DND-41 (cell line): ENCODE measurements around the gene LYPD6B.

Experiments used
- ATAC-seq: fragments of 200-7000 bp; cut with Tn5 transposase; 3 replicates; pipeline ENCODE4 v1.9.1; 2021; ENCODE audit warnings: low read depth; ENCODE audit not compliant: insufficient read depth
- DNase-seq: peaks from one replicate; pipeline ENCODE4 v3.0.0-alpha.2; 2020
- H2AFZ ChIP-seq: 2 replicates; pipeline ENCODE4 v1.6.0; 2012; ENCODE audit warnings: low read depth, low read length
- H3K27ac ChIP-seq: 2 replicates; pipeline ENCODE4 v1.5.1; 2012; ENCODE audit warnings: low read length, inconsistent platforms
- H3K27me3 ChIP-seq: fragments of 200-600 bp; sonication (generic); 2 replicates; pipeline ENCODE4 v1.6.0; 2012; ENCODE audit warnings: low read length, mild to moderate bottlenecking, inconsistent platforms; ENCODE audit not compliant: insufficient read depth, poor library complexity
- H3K36me3 ChIP-seq: 2 replicates; pipeline ENCODE4 v1.5.1; 2012; ENCODE audit warnings: low read length, inconsistent platforms; ENCODE audit not compliant: insufficient read depth
- H3K4me1 ChIP-seq: 2 replicates; pipeline ENCODE4 v1.5.1; 2012; ENCODE audit warnings: mild to moderate bottlenecking, low read length; ENCODE audit not compliant: insufficient read depth
- H3K4me2 ChIP-seq: 2 replicates; pipeline ENCODE4 v1.6.0; 2012; ENCODE audit warnings: mild to moderate bottlenecking, moderate library complexity, low read length, inconsistent platforms; ENCODE audit not compliant: insufficient read depth
- H3K4me3 ChIP-seq, 2 experiments: fragments of 200-600 bp in 1 of 2; shearing (Covaris generic) in 1 of 2; 2 replicates each; pipeline ENCODE4 v1.5.1; 2012 to 2016; ENCODE audit warnings: inconsistent platforms in 2 of 2, low read length in 2 of 2, mild to moderate bottlenecking in 2 of 2, low read depth in 1 of 2, moderate library complexity in 1 of 2
- H3K79me2 ChIP-seq: 2 replicates; pipeline ENCODE4 v1.6.0; 2012; ENCODE audit warnings: low read length, inconsistent platforms; ENCODE audit not compliant: insufficient read depth
- H3K9ac ChIP-seq: 2 replicates; pipeline ENCODE4 v1.6.0; 2012; ENCODE audit warnings: low read depth, mild to moderate bottlenecking, inconsistent platforms, low read length, moderate library complexity
- H3K9me3 ChIP-seq: 2 replicates; pipeline ENCODE4 v1.5.1; 2012; ENCODE audit warnings: low read length, moderate library complexity, mild to moderate bottlenecking, inconsistent platforms; ENCODE audit not compliant: insufficient read depth, severe bottlenecking
- H4K20me1 ChIP-seq: 2 replicates; pipeline ENCODE4 v1.6.0; 2012; ENCODE audit warnings: low read length; ENCODE audit not compliant: insufficient read depth
- CTCF ChIP-seq: IDR thresholded peaks from 2 replicates; pipeline ENCODE4 v1.5.1; 2012; ENCODE audit warnings: borderline replicate concordance, low read length, moderate library complexity, mild to moderate bottlenecking; ENCODE audit not compliant: poor library complexity, severe bottlenecking; ENCODE audit errors: extremely low read depth
- EZH2 ChIP-seq: IDR thresholded peaks from 3 replicates; pipeline ENCODE4 v1.6.1; 2012; ENCODE audit warnings: borderline replicate concordance, low read depth, mild to moderate bottlenecking, moderate library complexity, low read length, inconsistent platforms; ENCODE audit not compliant: severe bottlenecking

Gene LYPD6B

GRCh38 chr2:149058936-149059335 lies 20.4 kb downstream of the LYPD6B start:
- no peak overlapping the region for H3K9ac ChIP-seq
- H3K27ac ChIP-seq, result no peak overlapping the region
- no peaks in the 10 kb centered on the region for H3K36me3 ChIP-seq
- no peak overlapping the region for H2AFZ ChIP-seq
- H3K4me2 ChIP-seq, result no peak overlapping the region
- no peak for DNase-seq
- H3K9me3 ChIP-seq, result no peaks in the 10 kb centered on the region
- H3K4me3 ChIP-seq, result no peak overlapping the region
- no peaks in the 10 kb centered on the region for H4K20me1 ChIP-seq
- TF ChIP-seq CTCF, result no peak
- no peak for TF ChIP-seq EZH2
- no peaks in the 10 kb centered on the region for H3K79me2 ChIP-seq
- peaks cover 3% of the 10 kb centered on the region for H3K27me3 ChIP-seq
- ATAC-seq, result no peak
- H3K4me1 ChIP-seq, result no peaks in the 10 kb centered on the region

GRCh38 chr2:149059822-149060221 lies 21.3 kb downstream of the LYPD6B start:
- H3K27ac ChIP-seq, result no peak overlapping the region
- H2AFZ ChIP-seq, result no peak overlapping the region
- H3K4me1 ChIP-seq, result no peaks in the 10 kb centered on the region
- H3K9ac ChIP-seq, result no peak overlapping the region
- no peak overlapping the region for H3K4me3 ChIP-seq
- DNase-seq (no peak), ATAC-seq (no peak)
- no peaks in the 10 kb centered on the region for H3K79me2 ChIP-seq
- H3K27me3 ChIP-seq, result peaks cover 3% of the 10 kb centered on the region
- H4K20me1 ChIP-seq, result no peaks in the 10 kb centered on the region
- TF ChIP-seq EZH2 (no peak), CTCF (no peak)
- no peaks in the 10 kb centered on the region for H3K9me3 ChIP-seq
- H3K4me2 ChIP-seq, result no peak overlapping the region
- H3K36me3 ChIP-seq, result no peaks in the 10 kb centered on the region

- no peak for ATAC-seq
These were observed 22.7 kb downstream of the LYPD6B start for GRCh38 chr2:149061133-149061745.

More at GRCh38 chr2:149061133-149061745, 22.7 kb downstream of the LYPD6B start:
- no peaks in the 10 kb centered on the region for H4K20me1 ChIP-seq
- DNase-seq, result no peak
- no peaks in the 10 kb centered on the region for H3K4me1 ChIP-seq
- TF ChIP-seq CTCF (no peak), EZH2 (no peak)
- H3K9me3 ChIP-seq, result no peaks in the 10 kb centered on the region
- H3K9ac ChIP-seq, result no peak overlapping the region
- H3K36me3 ChIP-seq, result no peaks in the 10 kb centered on the region
- no peaks in the 10 kb centered on the region for H3K79me2 ChIP-seq
- H3K4me2 ChIP-seq, result no peak overlapping the region
- peaks cover 3% of the 10 kb centered on the region for H3K27me3 ChIP-seq
- H3K27ac ChIP-seq, result no peak overlapping the region
- no peak overlapping the region for H3K4me3 ChIP-seq
- H2AFZ ChIP-seq, result no peak overlapping the region
